Activated CD4-positive, alpha-beta T cell treated with anti-CD3 and anti-CD28 coated beads, Interleukin-2, amount 10 ng/mL, durations not matched to agents 7 days and 5 days (primary cell): ENCODE measurements around the gene EPS8L3. TPM values are rescaled to one million over a fixed set of nuclear protein-coding genes. Genes with fewer than 3 reads are reported as not detected.
"Not testable (repeated sequence)": the region's sequence is repeated elsewhere in the genome, so short reads cannot be mapped to it uniquely, and the experiment has no call there.

ENCODE experiments used
- CTCF ChIA-PET: fragments of 350-600 bp; sonication (Branson Sonifier 250); formaldehyde crosslinking; loops from one replicate; lab custom pipeline; 2021; ENCODE audit warnings: antibody characterized with exemption; lab: Charles Lee
- POLR2A ChIA-PET: fragments of 350-600 bp; sonication (Branson Sonifier 250); formaldehyde crosslinking; loops from one replicate; lab custom pipeline; 2021; ENCODE audit warnings: antibody characterized with exemption; lab: Charles Lee
- DNase-seq: peaks from one replicate; pipeline ENCODE4 v3.0.0-alpha.2; 2020
- H3K27ac Mint-ChIP-seq: one replicate; pipeline ENCODE4 v1.8.0; 2021; ENCODE audit warnings: mild to moderate bottlenecking, moderate library complexity, mixed read lengths
- H3K27me3 Mint-ChIP-seq: one replicate; pipeline ENCODE4 v1.8.0; 2021; ENCODE audit warnings: mixed read lengths
- H3K36me3 Mint-ChIP-seq: one replicate; pipeline ENCODE4 v1.8.0; 2021; ENCODE audit warnings: low read depth, mixed read lengths
- H3K4me1 Mint-ChIP-seq: one replicate; pipeline ENCODE4 v1.8.0; 2021; ENCODE audit warnings: mixed read lengths
- H3K4me3 Mint-ChIP-seq: one replicate; pipeline ENCODE4 v1.8.0; 2021; ENCODE audit warnings: mild to moderate bottlenecking, moderate library complexity, mixed read lengths
- H3K9me3 Mint-ChIP-seq: one replicate; pipeline ENCODE4 v1.8.0; 2021; ENCODE audit warnings: mixed read lengths
- total RNA-seq, 2 experiments: library from RNA; stranded (reverse); gene quantifications; one replicate each; pipeline ENCODE4 v1.2.3, GENCODE V29; 2021

The EPS8L3 gene
- total RNA-seq, 2 experiments from 2014 or later: not detected

DNA sequence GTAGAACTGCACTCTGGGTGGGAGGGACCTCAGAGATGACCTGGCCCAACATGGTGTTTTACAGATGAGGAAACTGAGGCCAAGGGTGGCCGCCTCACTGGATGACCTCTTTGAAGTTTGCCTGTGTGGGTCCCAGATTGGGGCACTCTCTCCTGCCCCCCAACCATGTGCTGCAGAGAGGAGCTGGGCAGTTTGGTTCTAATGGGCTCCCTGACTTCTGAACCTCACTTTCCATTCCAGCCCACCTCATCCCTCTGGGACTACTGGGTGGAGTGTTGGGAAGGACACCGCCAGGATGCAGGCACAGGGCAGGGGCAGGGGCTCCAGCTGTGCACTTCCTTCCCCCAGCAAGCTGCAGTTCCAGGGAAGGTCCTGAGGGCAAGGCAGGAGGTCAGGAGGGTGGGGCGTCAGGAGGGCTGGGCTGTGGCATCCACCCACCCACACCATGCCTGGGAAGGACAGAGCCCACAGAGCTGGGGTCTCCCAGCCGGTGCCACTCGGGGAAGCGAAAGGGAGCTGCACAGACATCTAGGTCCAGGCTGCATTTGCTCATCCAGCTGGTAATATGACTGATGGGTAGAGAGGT lies 10.3 kb upstream of the EPS8L3 start:
- no peaks in the 10 kb centered on the region for H3K36me3 Mint-ChIP-seq
- H3K27me3 Mint-ChIP-seq: peaks cover 13% of the 10 kb centered on the region
- H3K9me3 Mint-ChIP-seq: no peaks in the 10 kb centered on the region
- H3K27ac Mint-ChIP-seq: no peak overlapping the region
- no peak overlapping the region for H3K4me3 Mint-ChIP-seq
- CTCF ChIA-PET: interaction anchor here (0.5 to 25.5 kb wide), 19 partner anchors 11 to 238 kb away, joined by 3 to 475 read pairs (median 7); partner anchors contain the start of genes AHCYL1, EPS8L3, GNAI3 and GSTM4
- POLR2A ChIA-PET: interaction anchor here (1.2 to 1.7 kb wide), 2 partner anchors 134 to 210 kb away, joined by 3 to 5 read pairs; partner anchors contain the start of gene AHCYL1
- DNase-seq: no peak
- peaks cover 20% of the 10 kb centered on the region for H3K4me1 Mint-ChIP-seq

DNA sequence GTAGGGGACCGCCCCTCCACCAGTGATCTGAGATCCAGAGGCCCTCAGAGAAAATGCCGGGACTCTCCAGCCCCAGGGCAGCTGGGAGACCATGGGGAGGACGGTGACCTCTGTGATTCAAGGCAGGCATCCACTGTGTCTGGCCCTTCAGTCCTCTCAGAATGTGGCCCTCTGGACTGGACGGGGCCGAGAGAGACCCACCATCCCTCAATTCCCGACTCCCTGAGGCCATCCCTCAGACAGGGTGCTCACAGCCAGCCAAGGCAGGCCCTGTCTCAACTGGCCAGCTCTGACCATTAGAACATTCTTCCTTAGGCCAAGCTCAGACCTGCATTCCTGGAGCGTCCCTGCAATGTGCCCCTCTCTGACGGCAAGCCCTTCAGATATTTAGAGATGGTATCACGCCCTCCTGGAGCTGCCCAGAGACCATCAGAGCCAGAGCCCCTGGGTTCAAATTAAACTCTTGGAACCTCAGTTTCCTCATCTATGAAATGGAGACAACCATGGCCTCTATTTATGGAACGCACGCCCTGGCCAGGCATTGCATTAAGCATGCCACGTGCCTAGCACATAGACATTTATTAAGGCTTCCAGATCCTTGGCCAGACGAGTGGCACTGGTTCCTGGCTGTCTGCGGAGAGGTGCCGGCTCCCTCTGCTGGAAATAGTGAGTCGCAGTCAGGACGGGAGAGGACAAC lies 9.6 kb upstream of the EPS8L3 start:
- peaks cover 13% of the 10 kb centered on the region for H3K27me3 Mint-ChIP-seq
- peaks cover 20% of the 10 kb centered on the region for H3K4me1 Mint-ChIP-seq
- H3K36me3 Mint-ChIP-seq: no peaks in the 10 kb centered on the region
- H3K9me3 Mint-ChIP-seq: no peaks in the 10 kb centered on the region
- POLR2A ChIA-PET: interaction anchor here (0.6 to 1.2 kb wide), 2 partner anchors 133 to 228 kb away, joined by 3 read pairs; no protein-coding TSS in a partner anchor
- H3K27ac Mint-ChIP-seq: no peak overlapping the region
- CTCF ChIA-PET: interaction anchor here (0.8 to 25.5 kb wide), 12 partner anchors 9 to 230 kb away, joined by 3 to 475 read pairs (median 12); partner anchors contain the start of genes AHCYL1, EPS8L3 and GNAI3
- no peak overlapping the region for H3K4me3 Mint-ChIP-seq
- peak; percentile 82 for DNase-seq

DNA sequence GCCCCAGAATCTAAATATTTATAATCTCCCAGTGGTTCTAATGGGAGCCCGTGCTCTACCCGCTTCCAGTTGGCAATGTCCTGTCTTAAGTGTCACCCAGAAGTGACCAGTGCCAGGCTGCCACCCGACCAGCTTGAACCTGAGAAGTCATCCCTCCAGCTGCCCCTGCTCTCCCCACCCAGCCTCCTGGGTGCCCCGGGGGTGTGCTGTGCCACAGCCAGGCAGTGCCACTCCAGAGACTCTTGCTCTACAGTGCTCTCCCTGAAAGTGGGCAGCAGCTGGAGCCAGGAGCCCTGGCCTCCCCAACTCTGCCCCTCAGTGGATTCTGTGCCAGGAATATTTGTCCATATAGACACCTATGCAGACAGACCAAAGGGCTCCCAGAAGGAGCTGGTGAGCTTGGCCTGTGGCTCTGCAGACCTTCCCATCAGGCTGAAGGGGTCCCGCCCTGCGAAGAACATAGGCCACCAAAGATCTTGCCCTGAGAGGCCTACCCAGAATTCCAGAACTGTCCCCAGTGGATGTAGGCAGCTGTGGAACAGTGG lies 9.0 kb upstream of the EPS8L3 start:
- no peak for DNase-seq
- peaks cover 13% of the 10 kb centered on the region for H3K27me3 Mint-ChIP-seq
- no peaks in the 10 kb centered on the region for H3K9me3 Mint-ChIP-seq
- no peak overlapping the region for H3K27ac Mint-ChIP-seq
- POLR2A ChIA-PET: interaction anchor here (0.6 kb wide), 1 partner anchor 228 kb away, joined by 3 read pairs; no protein-coding TSS in a partner anchor
- CTCF ChIA-PET: interaction anchor here (0.8 to 25.5 kb wide), 9 partner anchors 8 to 234 kb away, joined by 3 to 475 read pairs (median 7); partner anchors contain the start of genes AHCYL1 and GNAI3
- no peaks in the 10 kb centered on the region for H3K36me3 Mint-ChIP-seq
- no peak overlapping the region for H3K4me3 Mint-ChIP-seq
- peaks cover 20% of the 10 kb centered on the region for H3K4me1 Mint-ChIP-seq

DNA sequence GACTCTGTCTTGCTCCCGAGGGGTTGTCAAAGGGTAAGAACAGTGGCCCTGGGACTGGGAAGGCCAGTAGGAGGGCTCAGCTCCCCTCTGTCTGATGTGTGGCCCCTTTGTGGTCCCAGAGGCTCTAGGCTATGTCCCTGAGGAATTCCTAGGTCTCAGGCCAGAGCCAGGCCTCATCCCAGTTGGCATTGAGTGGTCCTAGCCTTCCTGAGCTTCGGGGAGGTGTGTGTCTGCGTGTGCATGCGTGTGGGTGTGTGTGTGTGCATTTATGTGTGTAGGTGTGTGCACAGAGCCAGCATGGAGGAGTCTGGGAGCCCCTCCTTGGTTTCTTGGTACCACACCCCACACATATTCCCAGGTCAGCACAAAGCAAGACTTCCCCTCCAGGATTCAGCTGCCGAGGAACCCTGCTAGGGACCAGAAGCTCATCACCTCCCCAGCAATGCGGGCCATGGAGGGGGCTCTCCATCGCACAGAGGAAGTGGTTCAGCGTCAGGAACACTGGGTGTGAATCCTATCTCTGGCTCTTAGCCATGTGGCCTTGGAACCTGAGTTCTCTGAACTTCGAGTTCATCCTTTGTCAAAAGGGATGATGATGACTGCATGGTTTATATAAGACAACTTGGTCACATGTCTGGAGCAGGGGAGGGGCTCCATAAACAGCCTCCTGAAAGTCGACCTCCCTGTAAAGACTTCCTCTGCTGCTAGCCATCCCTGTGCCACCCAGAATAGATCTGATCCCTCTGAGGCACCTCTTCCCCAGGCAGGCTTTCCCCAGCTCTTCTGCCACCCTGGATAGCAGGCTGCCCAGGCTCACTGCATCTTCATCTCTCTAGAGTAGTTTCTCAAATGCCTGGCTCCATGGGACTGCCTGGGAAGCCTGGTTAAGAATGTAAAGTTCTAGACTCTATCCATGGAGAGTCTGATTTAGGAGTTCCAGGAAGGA lies 8.3 kb upstream of the EPS8L3 start:
- peak overlapping the region; percentile 4 for H3K27ac Mint-ChIP-seq
- ChIA-PET CTCF (interaction anchor here (0.8 to 25.5 kb wide), 9 partner anchors 7 to 233 kb away, joined by 3 to 475 read pairs (median 8); partner anchors contain the start of gene AHCYL1), POLR2A (no interaction called here)
- DNase-seq: no peak
- H3K27me3 Mint-ChIP-seq: peaks cover 13% of the 10 kb centered on the region
- no peak overlapping the region for H3K4me3 Mint-ChIP-seq
- H3K4me1 Mint-ChIP-seq: peaks cover 14% of the 10 kb centered on the region
- no peaks in the 10 kb centered on the region for H3K36me3 Mint-ChIP-seq
- H3K9me3 Mint-ChIP-seq: no peaks in the 10 kb centered on the region

DNA sequence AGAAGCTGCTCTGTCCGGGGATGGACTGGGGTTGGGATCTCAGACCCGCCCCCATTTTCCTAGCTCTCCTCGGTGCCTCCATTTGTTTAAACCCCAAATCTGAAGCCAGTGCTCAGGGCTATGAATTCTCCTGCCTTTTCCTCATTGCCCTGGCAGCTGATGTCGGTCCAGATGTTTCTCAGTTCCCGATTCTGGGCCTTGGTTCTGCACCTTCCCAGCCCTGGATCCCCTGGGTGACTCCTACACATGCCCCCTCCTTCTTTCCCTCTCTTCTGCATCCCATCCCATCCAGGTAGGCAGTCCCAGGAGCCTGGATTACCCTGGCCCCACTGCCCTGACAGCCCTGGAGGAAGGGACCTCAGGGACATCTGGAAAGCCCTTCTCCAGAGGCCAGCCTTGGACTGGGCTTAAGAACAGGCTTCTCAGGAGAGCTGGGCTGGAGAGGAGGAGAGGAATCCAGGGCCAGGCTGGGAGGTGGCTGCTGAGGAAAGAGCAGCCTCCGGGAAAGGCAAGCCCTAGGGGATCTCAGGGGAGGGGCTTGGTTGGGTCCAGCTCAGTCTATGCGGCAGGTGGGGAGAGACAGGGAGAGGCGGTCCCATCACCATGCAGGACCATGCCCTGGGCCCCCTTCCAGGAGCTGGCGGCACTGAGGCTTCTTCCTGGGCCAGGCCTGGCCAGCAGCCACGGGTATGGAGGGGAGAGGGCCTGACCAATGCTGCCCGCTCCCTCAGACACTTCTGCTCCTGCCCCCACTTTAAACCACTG lies 6.8 kb upstream of the EPS8L3 start:
- ChIA-PET POLR2A (no interaction called here), CTCF (interaction anchor here (0.6 to 25.5 kb wide), 3 partner anchors 109 to 212 kb away, joined by 3 to 475 read pairs (median 8); partner anchors contain the start of gene AHCYL1)
- Mint-ChIP-seq H3K36me3 (no peaks in the 10 kb centered on the region), H3K4me1 (peaks cover 9% of the 10 kb centered on the region), H3K9me3 (no peaks in the 10 kb centered on the region), H3K27ac (no peak overlapping the region), H3K27me3 (peaks cover 10% of the 10 kb centered on the region), H3K4me3 (no peak overlapping the region)
- no peak for DNase-seq

DNA sequence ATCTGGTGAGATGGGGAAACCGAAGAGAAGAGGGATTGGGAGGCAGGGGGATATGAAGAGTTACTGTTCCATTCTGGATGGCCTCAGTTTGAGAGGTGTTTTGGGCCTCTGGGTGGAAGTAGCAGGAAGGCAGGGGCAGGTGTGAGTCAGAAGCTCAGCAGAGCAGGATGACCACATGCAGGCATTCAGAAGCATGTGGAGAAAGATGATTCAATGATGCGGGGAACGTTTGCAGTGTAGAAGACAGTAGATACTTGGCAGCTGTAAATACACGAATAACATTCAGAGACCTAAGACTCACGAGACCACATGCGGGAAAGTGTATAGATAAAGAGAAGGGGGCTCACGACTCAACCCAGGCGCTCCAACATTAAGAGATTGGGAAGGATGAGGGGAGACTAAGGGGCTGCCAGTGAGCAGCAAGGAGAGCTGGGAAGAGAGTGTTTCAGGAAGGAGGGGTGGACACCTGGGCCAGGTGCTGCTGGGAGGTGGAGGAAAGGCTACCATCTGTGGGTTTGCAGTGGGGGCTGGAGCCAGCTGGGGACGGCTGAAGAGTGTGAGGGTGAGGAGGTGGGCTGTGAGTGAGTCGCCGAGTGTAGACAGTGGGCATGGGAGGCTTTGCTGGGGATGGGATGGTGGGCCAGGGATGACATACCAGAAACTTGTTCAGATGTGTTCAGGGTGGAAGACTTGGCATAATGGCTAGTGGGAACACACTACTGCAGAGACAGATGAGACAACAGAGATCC lies 5.8 kb upstream of the EPS8L3 start:
- Mint-ChIP-seq H3K27me3 (peaks cover 5% of the 10 kb centered on the region), H3K9me3 (no peaks in the 10 kb centered on the region), H3K4me3 (no peak overlapping the region), H3K36me3 (no peaks in the 10 kb centered on the region), H3K4me1 (peaks cover 9% of the 10 kb centered on the region), H3K27ac (no peak overlapping the region)
- DNase-seq: no peak
- ChIA-PET POLR2A (no interaction called here), CTCF (interaction anchor here (0.6 to 25.5 kb wide), 5 partner anchors 9 to 972 kb away, joined by 3 to 475 read pairs (median 4); partner anchors contain the start of gene AHCYL1)

DNA sequence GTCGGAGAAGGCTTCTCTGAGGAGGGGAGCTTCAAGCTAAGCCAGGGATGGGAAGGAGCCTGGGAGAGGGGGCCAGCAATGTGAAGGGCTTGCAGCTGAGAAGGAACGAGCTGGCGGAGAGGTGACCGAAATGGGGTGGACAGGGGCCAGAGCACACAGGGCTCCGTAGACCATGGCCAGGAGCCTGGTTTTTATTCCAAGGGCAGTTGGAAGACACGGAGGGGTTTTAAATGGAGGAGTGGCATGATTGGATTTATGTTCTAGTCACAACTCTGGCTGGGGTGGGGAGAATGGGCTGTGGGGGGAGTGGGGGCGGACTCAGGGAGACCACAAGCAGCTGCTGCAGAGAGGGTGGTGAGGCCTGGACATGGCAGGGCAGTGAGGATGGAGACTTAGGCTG lies 5.1 kb upstream of the EPS8L3 start:
- Mint-ChIP-seq H3K27me3 (peaks cover 4% of the 10 kb centered on the region), H3K4me1 (peaks cover 8% of the 10 kb centered on the region), H3K4me3 (no peak overlapping the region), H3K36me3 (no peaks in the 10 kb centered on the region), H3K9me3 (no peaks in the 10 kb centered on the region), H3K27ac (no peak overlapping the region)
- DNase-seq: no peak
- CTCF ChIA-PET: interaction anchor here (0.6 to 25.5 kb wide), 5 partner anchors 8 to 972 kb away, joined by 3 to 475 read pairs (median 4); partner anchors contain the start of gene AHCYL1
- POLR2A ChIA-PET: no interaction called here

DNA sequence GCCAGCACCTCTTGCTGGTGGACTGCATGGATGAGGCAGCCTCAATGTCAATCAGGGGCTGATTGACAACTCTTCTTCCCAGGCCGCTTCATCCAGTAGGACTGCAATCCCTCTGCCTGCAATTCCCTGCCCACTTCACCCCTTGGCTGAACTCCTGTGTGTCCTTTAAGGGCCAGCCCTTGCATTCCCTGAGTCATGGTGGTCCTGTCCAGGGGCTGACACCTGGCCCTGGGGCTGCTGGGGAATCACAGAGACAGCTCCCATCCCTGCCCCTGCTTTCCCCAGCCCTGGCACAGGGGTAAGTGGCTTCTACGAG lies 4.6 kb upstream of the EPS8L3 start:
- Mint-ChIP-seq H3K4me1 (peaks cover 4% of the 10 kb centered on the region), H3K27ac (no peak overlapping the region), H3K4me3 (no peak overlapping the region), H3K9me3 (no peaks in the 10 kb centered on the region), H3K27me3 (peaks cover 4% of the 10 kb centered on the region), H3K36me3 (no peaks in the 10 kb centered on the region)
- ChIA-PET POLR2A (no interaction called here), CTCF (interaction anchor here (0.8 to 25.5 kb wide), 3 partner anchors 191 to 309 kb away, joined by 4 to 475 read pairs (median 4); partner anchors contain the start of gene AHCYL1)
- DNase-seq: no peak

DNA sequence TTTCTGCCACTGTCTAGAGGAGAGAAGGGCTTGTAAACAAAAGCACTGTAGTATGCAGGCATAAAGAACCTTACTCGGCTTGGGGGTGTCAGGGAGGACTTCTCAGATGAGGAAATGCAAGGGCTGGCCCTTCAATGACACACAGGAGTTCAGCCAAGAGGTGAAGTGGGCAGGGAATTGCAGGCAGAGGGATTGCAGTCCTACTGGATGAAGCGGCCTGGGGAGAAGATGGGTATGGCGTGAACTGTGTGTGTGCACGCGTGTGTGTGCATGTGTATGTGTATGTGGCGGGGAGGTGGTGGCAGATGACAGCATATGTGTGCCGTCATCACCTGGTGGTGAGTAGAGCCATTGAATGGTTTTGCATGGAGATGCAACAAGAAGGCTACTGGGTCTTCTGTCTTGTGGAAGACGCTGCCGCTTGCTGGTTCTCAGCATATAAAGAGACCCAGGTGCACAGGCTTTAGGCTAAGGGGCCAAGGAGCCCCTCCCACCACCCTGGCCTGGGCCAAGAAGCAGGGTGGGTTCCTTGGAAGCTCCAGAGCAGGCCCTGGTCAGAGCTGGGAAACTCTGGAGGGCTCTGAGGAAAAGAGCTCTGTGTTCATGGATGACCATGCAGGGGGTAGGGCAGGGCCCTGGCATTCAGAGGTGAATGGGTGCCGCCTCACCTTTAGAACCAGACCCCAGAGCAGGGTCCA lies 4.1 kb upstream of the EPS8L3 start:
- Mint-ChIP-seq H3K36me3 (no peaks in the 10 kb centered on the region), H3K27ac (no peak overlapping the region), H3K4me1 (peaks cover 4% of the 10 kb centered on the region), H3K9me3 (no peaks in the 10 kb centered on the region), H3K4me3 (no peak overlapping the region), H3K27me3 (peaks cover 4% of the 10 kb centered on the region)
- CTCF ChIA-PET: interaction anchor here (0.8 to 25.5 kb wide), 2 partner anchors 215 to 308 kb away, joined by 4 to 475 read pairs; partner anchors contain the start of gene AHCYL1
- DNase-seq: no peak
- POLR2A ChIA-PET: no interaction called here

DNA sequence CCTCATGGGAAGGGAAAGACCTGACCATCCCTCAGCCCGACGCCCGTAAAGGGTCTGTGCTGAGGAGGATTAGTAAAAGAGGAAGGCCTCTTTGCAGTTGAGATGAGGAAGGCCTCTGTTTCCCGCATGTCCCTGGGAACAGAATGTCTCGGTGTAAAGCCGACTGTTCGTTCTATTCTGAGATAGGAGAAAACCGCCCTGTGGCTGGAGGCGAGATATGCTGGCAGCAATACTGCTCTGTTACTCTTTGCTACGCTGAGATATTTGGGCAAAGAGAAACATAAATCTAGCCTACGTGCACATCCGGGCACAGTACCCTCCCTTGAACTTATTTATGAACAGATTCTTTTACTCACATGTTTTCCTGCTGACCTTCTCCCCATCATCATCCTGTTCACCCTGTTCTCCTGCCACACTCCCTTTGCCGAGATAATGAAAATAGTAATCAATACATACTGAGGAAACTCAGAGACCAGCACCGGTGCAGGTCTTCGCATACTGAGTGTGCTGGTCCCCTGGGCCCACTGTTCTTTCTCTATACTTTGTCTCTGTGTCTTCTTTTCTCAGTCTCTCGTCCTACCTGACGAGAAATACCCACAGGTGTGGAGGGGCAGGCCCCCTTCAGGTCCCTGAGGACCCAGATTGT lies 3.4 kb upstream of the EPS8L3 start:
- not testable (repeated sequence) for DNase-seq, H3K27me3 Mint-ChIP-seq

More for the DNA sequence above, 3.4 kb upstream of the EPS8L3 start:
- POLR2A ChIA-PET, CTCF ChIA-PET, H3K4me3 Mint-ChIP-seq, H3K36me3 Mint-ChIP-seq, H3K9me3 Mint-ChIP-seq, H3K4me1 Mint-ChIP-seq, H3K27ac Mint-ChIP-seq: not testable (repeated sequence)
